HG02642 (cell line): ENCODE data around the gene KIAA2012.

Experiments
- ATAC-seq: cut with Tn5 transposase; IDR thresholded peaks from one replicate; pipeline ENCODE4 v1.9.1; 2021; ENCODE audit warnings: mild to moderate bottlenecking; ENCODE audit not compliant: unreplicated experiment, poor library complexity

KIAA2012 gene

GRCh38 chr2:202072737-202073401, at the start of gene KIAA2012:
TSS of gene KIAA2012 (plus strand) at chr2:202073255. CDS start at chr2:202073628, 373 bp downstream.
- ATAC-seq: no peak

- no peak for ATAC-seq
These were observed 49.2 kb upstream of the KIAA2012 start for GRCh38 chr2:202023904-202024266.

- no peak for ATAC-seq
These were observed 48.2 kb upstream of the KIAA2012 start for GRCh38 chr2:202024871-202025270.

GRCh38 chr2:202025816-202026215, 47.2 kb upstream of the KIAA2012 start:
- no peak for ATAC-seq

GRCh38 chr2:202026507-202026906, 46.5 kb upstream of the KIAA2012 start:
- ATAC-seq: no peak

- ATAC-seq: no peak
These were observed 42.4 kb upstream of the KIAA2012 start for GRCh38 chr2:202030691-202031090.

GRCh38 chr2:202031246-202031951, 41.7 kb upstream of the KIAA2012 start:
- ATAC-seq: no peak

GRCh38 chr2:202032846-202033316, 40.2 kb upstream of the KIAA2012 start:
- peak; percentile 15 for ATAC-seq

GRCh38 chr2:202033317-202034248, 39.5 kb upstream of the KIAA2012 start, which contains the start of gene FZD7:
TSS of gene FZD7 (plus strand) at chr2:202033855. CDS start at chr2:202034648, 793 bp downstream.
- peak; percentile 85 for ATAC-seq

GRCh38 chr2:202034249-202035088, 38.6 kb upstream of the KIAA2012 start:
- ATAC-seq: peak; percentile 9

GRCh38 chr2:202035089-202035940, 37.7 kb upstream of the KIAA2012 start:
- no peak for ATAC-seq

- no peak for ATAC-seq
These were observed 37.1 kb upstream of the KIAA2012 start for GRCh38 chr2:202035941-202036372.

- no peak for ATAC-seq
These were observed 36.4 kb upstream of the KIAA2012 start for GRCh38 chr2:202036601-202037037.

GRCh38 chr2:202037086-202037485, 36.0 kb upstream of the KIAA2012 start:
- ATAC-seq: no peak

GRCh38 chr2:202038471-202039277, 34.4 kb upstream of the KIAA2012 start:
- ATAC-seq: no peak

- ATAC-seq: no peak
These were observed 33.6 kb upstream of the KIAA2012 start for GRCh38 chr2:202039278-202040078.
